Activated CD4-positive, alpha-beta T cell treated with anti-CD3 and anti-CD28 coated beads, Interleukin-2, Interleukin-4, amounts not matched to agents 100 ng/mL and 50 ng/mL, durations not matched to agents 16 hours and 8 hours (primary cell): Measurements from ENCODE around the gene DGKE.

Experiments used
- DNase-seq: peaks from one replicate; pipeline ENCODE4 v3.0.0-alpha.2; 2020; ENCODE audit warnings: low spot score

DGKE gene

DNA sequence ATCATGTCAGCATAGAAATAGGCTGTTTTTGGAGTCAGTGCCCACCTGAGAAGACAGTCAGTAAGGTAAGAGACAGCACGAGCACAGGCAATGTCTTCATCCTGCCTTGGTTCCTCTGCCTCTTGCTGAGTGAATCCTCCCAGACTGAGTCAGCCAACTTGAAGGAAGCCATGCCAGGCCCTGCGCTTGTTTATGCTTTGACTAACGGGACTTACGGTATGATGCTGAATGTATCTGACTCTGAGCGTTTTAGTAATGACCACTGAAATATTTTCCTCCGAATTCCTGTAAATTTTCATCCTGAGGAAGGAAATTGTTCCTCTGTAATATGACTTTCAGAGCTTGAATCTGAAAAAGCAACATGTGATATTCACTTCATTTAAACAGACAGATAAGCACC is 18.2 kb upstream of the DGKE start:
- no peak for DNase-seq

DNA sequence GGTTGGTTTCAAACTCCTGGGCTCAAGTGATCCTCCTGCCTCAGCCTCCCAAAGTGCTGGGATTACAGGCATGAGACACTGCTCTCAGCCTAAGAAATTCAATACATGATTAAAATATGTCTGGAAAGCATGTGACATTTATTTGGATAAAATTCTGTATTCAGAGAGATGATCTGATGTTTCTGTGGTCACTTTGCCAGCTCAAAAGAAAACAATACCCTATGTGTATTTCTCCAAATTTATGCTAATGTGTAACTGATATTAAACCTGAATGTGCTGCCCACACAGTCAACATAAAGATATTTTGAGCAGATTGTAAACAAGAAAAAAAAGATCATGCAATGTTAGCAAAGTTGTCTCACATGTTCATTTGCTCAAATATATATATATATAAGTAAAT is 16.9 kb upstream of the DGKE start:
- DNase-seq, result no peak

DNA sequence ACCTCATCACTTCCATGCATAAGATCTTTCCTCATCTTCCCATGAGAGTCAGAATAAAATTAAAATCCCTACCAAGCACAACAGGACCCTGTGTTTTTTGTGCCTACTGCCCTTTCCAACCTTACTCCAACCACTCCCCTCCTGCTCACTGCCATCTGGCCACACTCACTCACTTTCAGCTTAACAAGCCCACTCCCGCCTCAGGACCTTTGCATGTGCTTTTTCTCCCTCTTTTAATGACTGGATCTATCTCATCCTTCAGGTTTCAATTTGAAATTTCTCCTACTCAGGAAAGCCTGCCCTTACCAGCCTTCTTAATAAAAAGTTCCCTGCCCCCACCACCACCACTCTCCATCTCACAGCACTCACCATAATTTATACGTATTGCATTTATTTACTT is 14.9 kb upstream of the DGKE start:
- no peak for DNase-seq

DNA sequence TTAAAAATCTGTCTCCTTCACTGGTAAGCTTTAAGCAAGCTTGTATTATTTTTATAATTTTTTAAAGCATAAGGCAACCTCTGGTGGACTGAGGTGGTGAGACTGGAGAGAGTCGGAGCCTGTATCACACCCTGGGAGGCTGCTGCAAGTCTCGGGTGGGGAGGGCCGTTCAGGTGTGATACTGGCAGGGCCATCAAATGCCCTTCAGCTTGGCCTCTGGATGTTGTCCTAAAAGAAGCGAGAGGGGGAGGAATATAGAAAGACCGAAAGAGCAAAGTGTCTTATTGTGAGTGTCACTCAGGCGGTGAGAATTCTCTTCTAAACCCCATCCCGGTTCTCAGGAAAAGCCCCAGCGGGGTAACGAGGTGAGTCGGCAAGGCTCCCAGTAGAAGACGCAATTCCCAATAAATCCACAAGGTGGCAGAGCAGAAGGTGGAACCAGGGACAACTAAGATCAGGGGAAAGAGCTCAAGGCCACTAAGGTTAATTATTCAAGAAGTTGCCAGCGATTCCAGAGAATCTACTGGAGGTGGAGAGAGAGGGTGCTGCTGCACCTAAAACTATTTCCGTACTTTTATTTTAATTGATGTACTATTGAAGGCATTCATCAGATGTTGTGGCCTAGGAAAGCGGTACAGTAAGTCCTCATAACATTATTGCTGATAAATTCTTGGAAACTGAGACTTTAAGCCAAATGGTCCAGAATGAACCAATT is 14.4 kb upstream of the DGKE start:
- peak; percentile 86 for DNase-seq

DNA sequence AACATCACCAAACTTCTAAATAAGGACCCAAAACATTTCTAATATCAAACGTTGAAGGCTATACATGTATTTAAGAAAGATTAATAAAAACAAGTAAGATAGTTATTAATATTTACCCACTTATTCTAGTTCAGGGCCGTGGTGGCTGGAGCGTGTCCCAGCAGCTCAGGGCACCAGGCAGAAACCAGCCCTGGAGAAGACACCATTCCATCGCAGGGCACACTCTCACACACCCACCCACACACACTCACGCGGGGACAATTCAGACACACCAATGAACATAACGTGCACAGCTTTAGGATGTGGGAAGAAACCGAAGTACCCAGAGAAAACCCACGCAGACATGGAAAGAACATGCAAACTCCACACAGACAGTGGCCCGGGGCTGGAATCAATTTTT is 13.7 kb upstream of the DGKE start:
- no peak for DNase-seq

DNA sequence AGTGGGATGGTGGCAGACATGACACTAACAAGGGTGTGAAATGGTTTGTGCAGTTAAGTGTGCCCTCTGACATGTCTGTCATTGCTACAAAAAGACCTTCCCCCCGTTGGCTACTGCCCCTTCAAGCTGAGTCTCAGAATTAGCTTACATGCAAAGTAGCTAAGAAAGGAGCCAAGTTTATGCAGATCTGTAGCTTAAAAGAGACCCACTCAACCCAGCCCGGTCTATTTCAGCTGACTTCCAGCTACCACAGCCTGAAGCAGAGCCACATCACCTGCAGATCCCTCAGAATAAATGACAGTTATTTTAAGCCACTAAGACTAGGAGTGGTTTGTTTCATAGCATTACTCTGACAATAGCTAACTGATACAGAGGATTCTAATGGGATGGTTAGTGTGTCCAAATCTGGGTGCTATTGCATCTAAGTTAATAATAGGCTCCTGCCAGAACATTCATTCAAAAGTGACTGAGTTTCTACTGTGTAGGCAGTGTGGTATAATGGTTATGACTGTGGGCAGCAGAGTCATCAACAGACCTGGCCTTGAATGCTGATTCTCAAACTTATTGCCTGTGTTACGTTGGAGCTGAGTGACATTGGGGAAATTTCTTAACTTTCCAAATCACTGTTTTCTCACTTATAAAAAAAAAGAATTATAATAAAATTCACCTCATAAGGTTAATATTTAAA is 12.0 kb upstream of the DGKE start:
- no peak for DNase-seq

DNA sequence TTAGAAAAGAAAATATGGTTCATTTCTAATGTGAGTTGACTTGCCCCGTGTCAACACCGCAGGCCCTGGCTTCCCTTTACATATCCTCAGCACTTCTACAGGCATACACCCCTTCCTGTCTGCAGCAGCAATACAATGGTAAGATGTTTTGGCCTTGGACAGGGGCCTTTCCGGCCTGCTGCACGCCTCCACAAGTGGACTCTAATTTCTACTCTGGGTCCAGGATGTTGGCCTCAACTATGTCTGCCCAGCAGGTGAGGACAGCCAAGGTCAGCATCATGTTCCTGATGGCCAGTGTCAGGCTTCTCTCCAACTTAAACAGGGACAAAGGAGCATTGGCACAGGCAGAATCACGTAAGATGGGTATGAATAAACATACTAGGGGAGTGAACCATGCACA is 11.2 kb upstream of the DGKE start:
- no peak for DNase-seq

DNA sequence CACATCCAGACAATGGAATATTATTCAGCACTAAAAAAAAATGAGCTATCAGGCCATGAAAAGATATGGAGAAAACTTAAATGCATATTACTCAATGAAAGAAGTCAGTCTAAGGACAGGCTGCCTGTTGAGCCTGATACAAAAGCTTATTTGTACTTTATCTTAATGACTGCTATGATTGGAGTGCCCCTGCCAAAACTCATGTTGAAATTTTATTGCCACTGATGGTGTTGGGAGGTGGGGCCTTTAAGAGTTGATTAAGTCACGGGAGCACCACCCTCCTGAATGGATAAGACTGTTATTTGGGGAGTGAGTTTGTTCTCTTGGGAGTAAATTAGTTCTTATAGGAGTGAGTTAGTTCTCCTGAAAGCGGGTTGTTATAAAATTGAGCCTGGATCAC is 10.1 kb upstream of the DGKE start:
- DNase-seq, result no peak

DNA sequence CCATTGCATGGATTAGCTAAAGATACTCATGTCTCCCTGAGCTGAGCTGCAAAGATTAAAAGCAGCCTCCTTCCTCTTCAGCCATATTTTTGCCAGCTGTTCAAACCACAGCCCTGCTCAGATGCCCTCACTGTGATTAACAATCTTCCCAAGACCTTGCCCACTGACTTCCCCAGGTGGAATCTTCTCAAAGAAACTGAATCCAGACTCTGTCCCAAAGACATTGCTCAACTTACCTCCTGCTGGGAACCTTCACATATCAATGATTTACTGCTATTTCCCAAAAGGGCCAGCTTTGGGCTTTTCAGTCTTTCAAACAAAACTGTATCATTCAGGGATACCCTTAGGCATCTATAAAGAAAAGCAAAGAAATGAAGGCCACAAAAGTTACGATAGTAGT is 9.4 kb upstream of the DGKE start:
- no peak for DNase-seq

DNA sequence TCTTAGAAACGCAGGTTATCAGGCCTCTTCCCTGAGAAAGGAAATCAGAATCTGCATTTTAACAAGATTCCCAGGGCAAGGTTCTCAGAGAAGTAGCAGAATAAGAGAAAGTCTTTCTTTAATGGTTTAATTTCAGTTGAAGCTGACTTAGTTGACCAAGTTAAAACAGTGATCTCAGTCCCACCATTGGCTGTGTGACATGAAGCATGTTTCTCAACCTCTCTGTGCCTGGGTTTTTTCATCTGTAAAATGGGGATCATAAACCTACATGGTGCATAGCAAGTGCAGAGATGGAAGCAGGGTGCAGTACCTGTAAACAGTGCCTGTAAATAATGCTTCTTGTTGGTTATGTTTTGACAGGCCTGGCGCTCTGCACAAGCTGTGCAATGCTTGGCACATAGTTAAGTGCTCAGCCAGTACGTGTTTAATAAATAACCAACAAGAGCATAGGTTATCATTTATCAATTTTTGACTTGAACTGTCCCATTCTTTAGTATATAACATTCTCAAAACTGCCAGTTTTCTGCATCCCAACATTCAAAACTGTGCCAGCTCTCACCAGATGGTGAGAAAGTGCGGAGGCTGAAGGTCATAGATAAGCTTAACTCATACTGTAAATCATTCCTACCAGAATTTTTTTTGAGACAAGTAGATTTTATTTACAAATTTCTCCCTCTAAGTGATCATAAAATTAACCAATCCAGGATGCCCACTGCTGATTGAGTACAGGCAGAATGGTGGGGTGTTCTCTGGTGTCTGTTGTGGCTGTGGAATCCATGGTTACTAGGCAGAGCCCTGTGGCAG is 7.1 kb upstream of the DGKE start:
- no peak for DNase-seq

DNA sequence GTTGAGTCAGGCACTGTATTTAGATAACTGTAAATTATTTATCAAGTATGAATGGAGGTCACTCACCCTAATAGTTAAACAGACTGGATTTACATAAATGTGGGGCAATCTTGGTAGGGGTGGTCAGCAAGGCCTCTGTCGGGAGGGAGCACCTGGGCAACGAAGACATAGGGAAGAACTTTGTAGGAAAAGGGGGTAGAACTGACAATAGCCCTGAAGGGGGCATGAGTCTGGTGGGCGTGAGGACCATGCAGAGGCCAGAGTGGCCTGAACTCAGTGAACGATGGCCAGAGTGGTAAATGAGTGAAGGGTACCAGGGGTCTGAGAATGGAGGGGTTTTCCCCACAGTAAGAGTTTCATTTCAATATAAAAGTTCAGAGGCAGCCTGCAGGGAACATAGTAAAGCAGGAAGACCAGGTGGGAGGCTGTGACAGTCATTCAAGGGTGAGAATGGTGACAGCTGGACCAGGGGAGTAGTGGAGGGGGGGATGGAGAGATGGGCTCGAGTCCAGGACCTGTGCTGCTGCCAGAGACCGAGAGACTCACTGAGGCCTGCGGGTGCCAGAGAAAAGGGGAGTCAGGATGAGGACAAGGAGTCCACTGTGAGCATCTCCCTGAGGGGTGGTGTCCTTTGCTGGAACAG is 3.1 kb upstream of the DGKE start:
- no peak for DNase-seq

DNA sequence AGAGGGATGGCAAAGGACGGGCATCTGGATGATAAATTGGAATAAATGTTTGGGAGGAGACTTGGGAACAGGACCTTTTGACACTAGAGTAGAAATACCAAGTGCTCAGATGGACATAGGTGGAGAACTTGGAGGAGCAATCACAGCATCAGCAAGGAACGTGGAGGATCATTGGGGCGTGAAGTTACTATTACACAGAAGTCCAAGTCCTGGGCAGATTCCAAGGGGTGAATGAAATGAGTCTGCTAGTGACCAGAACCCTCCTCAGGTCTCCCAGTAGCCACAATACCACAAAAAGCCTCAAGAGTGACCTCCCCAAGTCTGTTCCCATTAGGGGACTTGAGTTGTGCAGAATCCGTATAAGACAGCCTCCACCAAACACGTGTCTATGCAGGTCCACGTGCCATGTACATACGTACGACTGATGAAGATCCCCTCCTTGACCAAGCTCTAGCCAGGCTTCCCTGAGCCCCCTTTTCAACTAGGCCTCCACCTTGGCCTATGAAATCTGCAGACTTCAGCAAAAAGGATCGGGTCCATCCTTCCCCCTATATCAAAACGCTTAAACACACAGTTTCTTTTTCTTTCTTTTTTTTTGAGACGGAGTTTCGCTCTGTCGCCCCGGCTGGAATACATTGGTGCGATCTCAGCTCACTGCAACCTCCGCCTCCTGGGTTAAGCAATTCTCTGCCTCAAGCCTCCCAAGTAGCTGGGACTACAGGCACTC is 2.4 kb upstream of the DGKE start:
- DNase-seq, result no peak

DNA sequence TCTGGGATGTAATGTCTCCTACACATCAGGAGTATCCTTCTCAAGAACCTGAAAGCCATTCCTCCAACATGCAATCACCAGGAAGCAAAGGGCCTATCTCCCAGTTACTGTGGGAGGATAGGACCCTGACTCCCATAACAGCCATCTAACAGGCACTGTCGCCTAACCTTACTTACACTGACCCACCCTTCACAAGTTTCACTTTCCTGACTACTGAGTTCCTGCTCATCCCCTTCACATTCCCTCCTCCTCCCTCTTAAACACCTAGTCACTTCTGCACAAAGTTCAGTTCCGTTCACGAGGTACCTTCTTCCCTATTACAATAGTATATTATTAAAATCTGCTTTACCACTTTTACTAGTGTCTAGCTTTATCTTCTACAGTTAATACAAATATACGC is 1.5 kb upstream of the DGKE start:
- no peak for DNase-seq

DNA sequence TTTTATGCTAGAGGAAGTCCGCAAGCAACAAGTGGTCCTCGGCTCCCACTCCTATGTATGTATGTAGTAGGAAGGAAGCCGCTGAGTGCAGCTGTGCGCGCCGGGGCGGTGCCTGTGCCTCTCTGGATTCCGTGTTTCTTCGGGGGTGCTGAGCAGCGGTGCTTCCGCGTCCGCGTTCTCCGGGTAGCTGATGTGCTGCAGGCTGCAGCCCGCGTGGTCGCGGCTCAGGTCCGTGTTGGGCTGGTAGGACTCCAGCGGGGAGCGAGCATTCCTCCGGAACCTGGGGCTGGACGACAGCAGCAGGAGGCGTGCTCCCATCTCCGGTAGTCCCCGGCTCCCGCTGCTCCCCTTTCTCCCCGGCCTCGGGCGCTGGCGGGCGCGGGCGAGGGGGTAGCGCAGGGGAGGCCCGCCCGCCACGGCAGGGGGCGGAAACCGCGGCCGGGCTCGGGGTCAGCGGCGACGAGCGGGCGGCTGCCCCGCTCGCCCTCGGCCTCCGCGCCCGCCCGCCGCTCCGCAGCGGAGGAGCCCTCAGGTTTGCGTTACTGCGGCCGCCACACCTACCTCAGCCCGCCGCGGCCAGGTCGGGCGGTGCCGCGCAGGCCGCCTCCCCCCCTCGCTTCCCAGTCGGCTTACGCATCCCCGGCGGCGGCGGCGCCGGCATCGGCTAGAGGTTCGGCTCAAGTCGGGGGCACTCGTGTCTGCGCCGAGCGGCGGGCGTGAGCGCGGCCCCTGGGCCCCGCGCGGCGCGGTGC is 718 bp upstream of the DGKE start:
- DNase-seq, result peak; percentile 68

DNA sequence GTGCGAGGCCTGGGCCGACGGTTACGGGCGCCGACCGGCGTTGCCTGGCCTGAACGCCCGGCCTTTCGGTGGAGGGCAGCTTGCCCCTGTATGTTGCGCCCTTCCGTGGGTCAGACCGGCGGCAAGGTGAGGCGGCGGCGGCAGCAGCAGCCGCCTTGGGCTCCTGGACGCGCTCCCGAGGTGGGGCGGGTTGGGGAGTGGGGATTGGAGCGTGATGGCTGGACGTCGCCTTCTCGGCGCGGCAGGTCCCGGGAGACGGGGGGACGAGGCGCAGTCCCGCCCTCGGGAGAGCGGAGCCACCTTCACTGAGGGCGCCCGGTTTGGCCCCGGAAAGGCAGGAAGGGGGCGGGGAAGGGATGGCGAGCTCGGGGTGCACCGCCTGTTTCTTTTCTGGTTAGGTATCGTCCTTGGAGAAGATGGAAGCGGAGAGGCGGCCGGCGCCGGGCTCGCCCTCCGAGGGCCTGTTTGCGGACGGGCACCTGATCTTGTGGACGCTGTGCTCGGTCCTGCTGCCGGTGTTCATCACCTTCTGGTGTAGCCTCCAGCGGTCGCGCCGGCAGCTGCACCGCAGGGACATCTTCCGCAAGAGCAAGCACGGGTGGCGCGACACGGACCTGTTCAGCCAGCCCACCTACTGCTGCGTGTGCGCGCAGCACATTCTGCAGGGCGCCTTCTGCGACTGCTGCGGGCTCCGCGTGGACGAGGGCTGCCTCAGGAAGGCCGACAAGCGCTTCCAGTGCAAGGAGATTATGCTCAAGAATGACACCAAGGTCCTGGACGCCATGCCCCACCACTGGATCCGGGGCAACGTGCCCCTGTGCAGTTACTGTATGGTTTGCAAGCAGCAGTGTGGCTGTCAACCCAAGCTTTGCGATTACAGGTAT is 671 bp downstream of the DGKE start:
- DNase-seq, result peak; percentile 69

DNA sequence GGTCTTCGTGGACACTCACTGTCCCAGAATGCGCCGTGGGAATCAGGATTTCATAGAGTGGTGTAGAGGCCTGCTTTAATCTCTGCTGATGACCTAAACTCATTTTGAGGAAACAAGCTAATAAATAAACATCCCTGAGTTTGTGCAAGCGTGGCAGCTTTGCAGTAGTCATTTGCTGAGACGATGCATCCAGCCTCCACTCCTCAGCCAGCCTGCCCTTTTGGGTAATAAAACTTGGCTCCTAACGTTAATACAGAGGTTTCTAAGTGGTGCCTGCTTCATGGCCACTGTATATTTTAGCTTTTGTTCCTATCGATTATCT is 1.3 kb downstream of the DGKE start:
- no peak for DNase-seq

DNA sequence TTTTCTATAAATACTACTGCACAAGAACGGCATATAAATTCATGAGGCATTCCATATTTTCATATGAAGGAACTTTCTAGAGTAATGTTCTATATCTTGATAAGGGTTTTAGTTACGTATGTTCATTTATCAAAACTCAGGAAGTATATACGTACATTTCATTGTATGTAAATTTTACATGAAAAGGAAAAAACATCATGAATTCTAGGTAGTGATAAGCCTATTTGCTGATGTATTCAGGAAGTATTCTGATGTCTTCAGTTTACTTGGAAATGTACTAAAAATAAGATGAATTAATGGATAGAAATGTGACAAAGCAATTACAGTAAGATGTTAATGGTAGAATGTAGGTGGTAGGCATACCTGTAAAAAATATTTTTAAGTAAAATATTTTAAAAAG is 4.7 kb downstream of the DGKE start:
- DNase-seq, result no peak

DNA sequence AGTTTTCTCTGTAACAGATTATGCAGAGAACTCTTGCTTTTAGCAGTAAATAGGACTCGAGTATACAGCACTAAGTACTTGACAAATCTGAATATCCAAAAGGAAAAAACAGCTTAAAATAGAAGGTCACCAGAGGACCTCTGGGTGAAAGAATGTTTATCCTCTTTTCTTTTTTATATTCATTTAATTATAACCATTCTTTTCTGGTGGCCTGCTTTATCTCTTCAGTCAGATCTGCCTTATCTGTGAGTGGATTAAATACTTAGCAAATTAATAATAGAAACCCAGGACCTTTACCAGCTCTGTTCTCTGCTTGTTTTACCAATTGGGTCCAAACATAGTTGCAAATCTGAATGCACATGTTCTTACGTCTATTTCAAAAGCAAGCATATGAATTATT is 8.6 kb downstream of the DGKE start:
- DNase-seq, result no peak

DNA sequence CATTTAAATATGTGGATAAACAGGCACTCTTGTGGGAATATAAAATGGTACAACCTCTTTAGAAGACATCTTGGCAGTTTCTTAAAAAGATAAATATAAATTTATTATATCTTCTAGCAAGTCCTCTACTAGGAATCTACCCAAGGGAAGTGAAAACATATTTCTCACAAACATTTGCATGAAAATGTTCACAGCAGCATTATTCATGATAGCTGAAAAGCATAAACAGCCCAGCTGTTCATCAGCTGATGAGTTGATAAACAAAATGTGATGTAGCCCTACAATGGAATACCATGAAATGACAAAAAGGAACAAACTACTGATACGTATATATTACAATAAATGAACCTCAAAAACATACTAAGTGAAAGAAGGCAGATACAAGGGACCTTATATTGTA is 12.0 kb downstream of the DGKE start:
- DNase-seq, result no peak

DNA sequence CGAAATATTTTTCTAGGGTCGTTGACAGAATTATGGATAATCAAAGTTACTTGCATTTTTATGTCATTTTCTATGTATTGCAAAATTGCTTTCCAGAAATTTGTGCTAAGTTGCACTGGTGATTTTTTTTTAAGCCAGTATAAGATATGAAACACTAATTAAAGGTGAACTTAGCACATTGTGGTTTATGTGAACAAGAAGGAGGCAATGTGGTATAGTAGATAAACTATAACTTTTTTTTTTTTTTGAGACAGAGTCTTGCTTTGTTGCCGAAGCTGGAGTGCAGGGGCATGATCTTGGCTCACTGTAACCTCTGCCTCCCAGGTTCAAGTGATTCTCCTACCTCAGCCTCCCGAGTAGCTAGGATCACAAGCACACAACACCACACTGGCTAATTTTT is 13.2 kb downstream of the DGKE start:
- DNase-seq, result no peak

DNA sequence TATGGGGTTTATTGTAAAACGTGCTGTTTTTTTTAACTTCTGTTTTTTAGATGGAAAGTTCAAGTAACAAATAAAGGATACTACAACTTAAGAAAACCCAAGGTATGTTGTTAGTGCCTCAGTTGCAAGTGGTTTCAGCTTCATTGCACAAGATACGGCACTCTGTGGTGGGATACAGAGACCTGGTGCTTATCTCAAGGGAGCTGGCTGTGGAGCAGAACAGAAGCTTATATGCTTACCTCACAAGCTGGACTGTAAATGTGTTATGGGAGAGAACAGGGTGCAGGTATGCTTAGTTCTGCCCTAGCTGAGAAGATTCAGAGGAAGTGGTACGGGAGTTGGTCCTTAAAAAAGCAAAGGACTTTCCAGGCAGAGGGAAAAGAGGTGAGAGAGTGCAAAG is 15.2 kb downstream of the DGKE start:
- no peak for DNase-seq
